Suprapubic skin (tissue), 4 donors: Measurements from ENCODE around the gene TCERG1L.

ENCODE experiments used
- CTCF ChIP-seq, 2 donors: fragments of 200-600 bp in 1 of 2; fragments of 450-650 bp in 1 of 2; sonication (generic) in 1 of 2; IDR thresholded peaks; one replicate each; pipeline ENCODE4 v1.5.1; 2016 to 2019; ENCODE audit warnings: antibody characterized with exemption in 2 of 2, mild to moderate bottlenecking in 1 of 2, moderate library complexity in 1 of 2
- EP300 ChIP-seq: sonication (generic); formaldehyde crosslinking; IDR thresholded peaks from one replicate; pipeline ENCODE4 v1.6.1; 2017; ENCODE audit warnings: antibody characterized with exemption
- POLR2A ChIP-seq, 2 donors: fragments of 450-650 bp; IDR thresholded peaks; one replicate each; pipeline ENCODE4 v1.6.1; 2017; ENCODE audit warnings: antibody characterized with exemption in 2 of 2, mild to moderate bottlenecking in 2 of 2, moderate library complexity in 2 of 2
- POLR2AphosphoS5 ChIP-seq, 3 donors: sonication (generic); formaldehyde crosslinking; IDR thresholded peaks; one replicate each; pipeline ENCODE4 v1.6.1; 2017; ENCODE audit warnings: antibody characterized with exemption in 3 of 3

DNA sequence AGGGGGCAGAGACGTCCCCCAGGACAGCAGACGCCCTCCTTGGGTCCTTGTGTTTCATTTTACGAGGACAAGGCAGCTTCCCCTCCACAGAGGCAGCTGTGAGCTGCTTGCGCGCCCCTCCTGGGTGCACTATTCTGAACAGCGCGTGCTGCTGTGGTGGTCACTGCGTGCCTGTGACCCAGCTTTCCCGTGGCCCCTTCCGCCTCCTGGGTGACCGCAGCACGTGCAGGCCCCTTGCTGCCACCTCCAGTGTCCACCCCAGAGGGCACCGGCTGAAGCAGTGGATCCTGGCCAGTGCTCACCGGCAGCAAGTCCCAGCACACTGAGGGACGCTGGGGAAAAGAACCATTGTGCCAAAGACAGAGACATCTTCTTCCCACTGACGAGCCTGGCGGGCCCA is 81.4 kb downstream of the TCERG1L start:
- TF ChIP-seq POLR2AphosphoS5 (IDR thresholded peaks at IDR 0.05) (no peak), CTCF (IDR thresholded peaks at IDR 0.05) (no peak), EP300 (no peak), POLR2A (IDR thresholded peaks at IDR 0.05) (no peak)
